ENCODE results near the gene SLC2A13. TPM values are rescaled to one million over a fixed set of nuclear protein-coding genes. Genes with fewer than 3 reads are reported as not detected.
A peak's percentile ranks its signal among the peaks of the same experiment; 100 is the strongest.

The SLC2A13 gene
- total RNA-seq, 1 experiment from 2014 or later = 7.0 TPM

- Histone ChIP-seq H2AFZ (ENCODE audit: low read length) (no peak overlapping the region), H3K23ac (ENCODE audit: insufficient read length, low read depth, low read length) (no peak overlapping the region), H3K4me1 (ENCODE audit: insufficient read depth, low read length) (peaks cover 4% of the 10 kb centered on the region; the same call in 1 of the 2 replicates), H2BK20ac (ENCODE audit: low read depth, low read length, poor library complexity, severe bottlenecking) (no peak overlapping the region), H3K9ac (ENCODE audit: extremely low read depth, insufficient read length, low read length) (no peak overlapping the region), H3K27ac (ENCODE audit: insufficient read length, low read depth, low read length) (no peak overlapping the region), H3K23me2 (ENCODE audit: insufficient read length, low read depth, low read length, poor library complexity, severe bottlenecking) (no peaks in the 10 kb centered on the region), H3K9me3 (ENCODE audit: control insufficient read depth, low read depth, low read length) (no peaks in the 10 kb centered on the region), H3K79me1 (ENCODE audit: insufficient read depth, low read depth, low read length, poor library complexity, severe bottlenecking) (peaks cover 2% of the 10 kb centered on the region), H4K91ac (ENCODE audit: insufficient read length, low read depth, low read length) (no peak overlapping the region), H4K5ac (ENCODE audit: insufficient read length, low read depth, low read length) (no peak overlapping the region), H2BK15ac (ENCODE audit: low read depth, low read length) (no peak overlapping the region), H2BK120ac (ENCODE audit: low read depth, low read length, poor library complexity, severe bottlenecking) (no peak overlapping the region), H3K4ac (ENCODE audit: low read depth, low read length) (no peak overlapping the region), H4K8ac (replicated peaks; ENCODE audit: insufficient read length, low read depth, low read length) (no peak overlapping the region), H3K79me2 (ENCODE audit: insufficient read depth, low read length) (no peaks in the 10 kb centered on the region), H3K56ac (ENCODE audit: insufficient read length, low read depth, low read length) (no peak overlapping the region), H3K14ac (ENCODE audit: insufficient read depth, low read length) (no peak overlapping the region), H3K18ac (ENCODE audit: insufficient read length, low read depth, low read length) (no peak overlapping the region), H3K27me3 (ENCODE audit: insufficient read depth, low read length) (no peaks in the 10 kb centered on the region), H2BK5ac (ENCODE audit: insufficient read length, low read length) (no peak overlapping the region), H3T11ph (ENCODE audit: low read length) (no peak overlapping the region), H4K20me1 (ENCODE audit: control insufficient read depth, insufficient read depth, insufficient read length) (no peaks in the 10 kb centered on the region), H2AK5ac (ENCODE audit: insufficient read length, low read length) (peak overlapping the region; percentile 83), H3K4me2 (ENCODE audit: insufficient read depth, insufficient read length, low read length) (no peak overlapping the region), H2BK12ac (ENCODE audit: insufficient read length, low read depth, low read length) (no peak overlapping the region)
- no peak overlapping the region for H3K4me3 Mint-ChIP-seq
- no peak overlapping the region for H3K27ac Mint-ChIP-seq
- no peaks in the 10 kb centered on the region for H3K9me3 Mint-ChIP-seq
- DNase-seq = no peak
- H3K4me1 Mint-ChIP-seq = peaks cover 29 to 45% of the 10 kb centered on the region in 2 experiments
- WGBS (ENCODE audit: extremely low coverage, insufficient read length, low lambda C conversion rate) = no CpG with 5 or more reads among the region's 2 CpGs
- peaks cover 0 to 1% (median 0%) of the 10 kb centered on the region in 3 experiments; a peak in 2 of 7 replicates for H3K36me3 Mint-ChIP-seq (ENCODE audit: insufficient read depth in 1 of 3, low read depth in 3 of 3)
- TF ChIP-seq CTCF (conservative IDR thresholded peaks at IDR 0.05) = no peak
- H3K27me3 Mint-ChIP-seq (ENCODE audit: low read depth) = no peaks in the 10 kb centered on the region
Measured at GRCh38 chr12:40015345-40015744, 90.5 kb downstream of the SLC2A13 start.
